SK-N-MC (cell line): ENCODE results near the gene ZBTB39.

Experiments used
- EZH2 ChIP-seq: fragments of 200-600 bp; sonication (generic); IDR thresholded peaks from one replicate; pipeline ENCODE4 v1.6.1; 2017; ENCODE audit warnings: antibody characterized with exemption
- POLR2AphosphoS5 ChIP-seq: IDR thresholded peaks from 2 replicates; pipeline ENCODE4 v1.6.1; 2012; ENCODE audit warnings: mild to moderate bottlenecking, low read depth, low read length, borderline replicate concordance

- TF ChIP-seq POLR2AphosphoS5: no peak
- TF ChIP-seq EZH2: no peak
These were observed 53.0 kb downstream of the ZBTB39 start for GRCh38 chr12:56953314-56953713.
